Measurements from ENCODE around the gene PPP3R1.
A peak's percentile ranks its signal among the peaks of the same experiment; 100 is the strongest.

PPP3R1 gene

DNA sequence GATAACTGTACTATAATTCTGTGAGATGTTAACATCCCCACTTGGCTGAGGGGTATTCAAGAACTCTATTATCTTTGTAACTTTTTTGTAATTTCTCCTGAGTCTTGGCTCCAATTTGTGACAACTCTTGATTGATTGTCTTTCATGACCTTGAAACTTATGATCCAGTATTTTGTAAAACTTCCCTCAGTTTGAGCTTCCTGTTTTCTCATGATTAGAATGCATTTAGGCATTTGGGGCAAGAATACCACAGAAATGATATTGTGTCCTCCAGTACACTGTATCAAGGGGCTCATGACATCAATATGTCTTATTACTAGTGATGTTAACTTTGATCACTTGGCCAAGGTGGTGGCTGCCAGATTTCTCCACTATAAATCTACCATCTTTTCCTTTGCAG, 57.2 kb downstream of the PPP3R1 start:
- H3K27ac ChIP-seq = no peak overlapping the region
- no peak for TF ChIP-seq CTCF (conservative IDR thresholded peaks at IDR 0.05)

- no peak for TF ChIP-seq CTCF (conservative IDR thresholded peaks at IDR 0.05)
- H3K27ac ChIP-seq = no peak overlapping the region
Observed at GRCh38 chr2:68193787-68194372, 58.5 kb downstream of the PPP3R1 start.

- TF ChIP-seq CTCF (conservative IDR thresholded peaks at IDR 0.05) = no peak
- no peak overlapping the region for H3K27ac ChIP-seq
Observed at GRCh38 chr2:68193144-68193543, 59.2 kb downstream of the PPP3R1 start.

DNA sequence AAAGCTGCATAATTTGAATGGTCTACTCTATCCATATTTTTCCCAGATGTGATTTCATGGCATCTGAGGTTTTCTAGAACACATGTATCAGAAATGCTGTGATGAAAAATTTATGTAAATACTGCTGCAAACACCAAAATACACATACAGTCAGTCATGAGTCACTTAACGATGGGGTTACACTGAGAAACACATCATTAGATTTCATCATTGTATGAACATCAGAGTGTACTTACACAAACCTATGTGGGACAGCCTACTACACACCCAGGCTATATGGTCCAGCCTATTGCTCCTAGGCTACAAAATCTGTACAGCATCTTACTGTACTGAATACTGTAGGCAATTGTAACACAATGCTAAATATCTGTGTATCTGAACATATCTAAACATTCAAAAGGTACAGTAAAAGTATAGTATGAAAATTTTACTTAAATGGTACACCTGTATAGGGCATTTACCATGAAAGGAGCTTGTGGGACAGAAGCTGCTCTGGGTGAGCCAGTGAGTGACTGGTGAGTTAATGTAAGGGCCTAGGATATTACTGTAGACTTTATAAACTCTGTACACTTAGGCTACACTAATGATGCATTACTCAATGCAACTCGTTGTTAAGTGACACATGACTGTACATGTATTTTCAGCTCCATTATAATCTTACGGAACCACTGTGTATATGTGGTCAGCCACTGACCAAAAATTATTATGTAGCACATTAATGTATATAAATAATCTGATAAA, 61.2 kb downstream of the PPP3R1 start:
- H3K27ac ChIP-seq = no peak overlapping the region
- TF ChIP-seq CTCF (conservative IDR thresholded peaks at IDR 0.05) = no peak

DNA sequence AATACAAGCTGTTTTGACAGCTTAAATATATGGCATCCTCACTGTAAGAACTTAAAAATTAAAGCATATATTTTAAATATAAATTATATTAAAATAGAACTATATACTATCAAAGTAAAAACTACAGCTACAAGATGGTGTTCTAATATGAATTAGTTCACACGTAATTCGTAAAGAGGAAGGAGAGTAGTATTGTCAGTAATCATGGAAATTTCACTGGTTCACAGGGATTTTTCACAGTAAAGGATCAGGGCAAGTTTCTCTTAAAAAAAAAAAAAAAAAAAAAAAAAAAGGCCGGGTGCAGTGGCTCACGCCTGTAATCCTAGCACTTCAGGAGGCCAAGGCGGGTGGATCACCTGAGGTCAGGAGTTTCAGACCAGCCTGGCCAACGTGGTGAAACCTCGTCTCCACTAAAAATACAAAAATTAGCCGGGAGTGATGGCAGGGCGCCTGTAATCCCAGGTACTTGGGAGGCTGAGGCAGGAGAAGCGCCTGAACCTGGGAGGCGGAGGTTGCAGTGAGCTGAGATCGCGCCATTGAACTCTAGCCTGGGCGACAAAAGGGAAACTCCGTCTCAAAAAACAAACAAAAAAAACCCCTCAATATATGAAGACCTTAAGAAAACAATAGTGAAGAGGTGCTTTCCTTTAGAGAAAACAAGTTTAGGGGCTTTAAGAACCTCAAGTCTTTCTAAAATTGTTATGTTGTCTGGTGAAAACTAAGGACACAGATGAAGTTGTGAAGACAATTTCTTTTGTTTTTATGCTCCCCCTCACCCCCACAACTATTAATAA, 62.1 kb downstream of the PPP3R1 start:
- no peak overlapping the region for H3K27ac ChIP-seq
- no peak for TF ChIP-seq CTCF (conservative IDR thresholded peaks at IDR 0.05)

- TF ChIP-seq CTCF (conservative IDR thresholded peaks at IDR 0.05) = no peak
- H3K27ac ChIP-seq = no peak overlapping the region
Observed at GRCh38 chr2:68188831-68189230, 63.5 kb downstream of the PPP3R1 start.

- peak overlapping the region; percentile 6 for H3K27ac ChIP-seq
- no peak for TF ChIP-seq CTCF (conservative IDR thresholded peaks at IDR 0.05)
Observed at GRCh38 chr2:68187329-68187728, 65.0 kb downstream of the PPP3R1 start.

Measured in VCaP (cell line).